ENCODE data around the gene OCLN.
"Not testable (repeated sequence)": the region's sequence is repeated elsewhere in the genome, so short reads cannot be mapped to it uniquely, and the experiment has no call there.

DNA sequence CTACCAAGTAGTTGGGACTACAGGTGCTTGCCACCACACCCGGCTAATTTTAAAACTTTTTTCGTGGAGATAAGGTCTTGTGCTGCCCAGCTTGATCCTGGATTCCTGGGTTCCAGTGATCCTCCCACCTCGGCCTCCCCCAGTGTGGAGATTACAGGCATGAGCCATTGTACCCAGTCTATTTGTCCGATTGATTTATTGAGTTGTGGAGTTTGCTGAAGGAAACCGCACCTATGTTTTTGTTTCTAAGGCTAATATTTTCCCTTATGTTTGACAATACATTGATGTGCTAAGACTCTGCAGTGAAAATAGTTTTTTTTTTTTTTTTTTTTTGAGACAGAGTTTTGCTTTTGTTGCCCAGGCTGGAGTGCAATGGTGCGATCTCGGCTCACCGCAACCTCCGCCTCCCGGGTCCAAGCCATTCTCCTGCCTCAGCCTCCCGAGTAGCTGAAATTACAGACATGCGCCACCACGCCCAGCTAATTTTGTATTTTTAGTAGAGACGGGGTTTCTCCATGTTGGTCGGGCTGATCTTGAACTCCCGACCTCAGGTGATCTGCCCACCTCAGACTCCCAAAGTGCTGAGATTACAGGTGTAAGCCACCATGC lies 20.0 kb upstream of the OCLN start:
- TF ChIP-seq, protein P1, sequence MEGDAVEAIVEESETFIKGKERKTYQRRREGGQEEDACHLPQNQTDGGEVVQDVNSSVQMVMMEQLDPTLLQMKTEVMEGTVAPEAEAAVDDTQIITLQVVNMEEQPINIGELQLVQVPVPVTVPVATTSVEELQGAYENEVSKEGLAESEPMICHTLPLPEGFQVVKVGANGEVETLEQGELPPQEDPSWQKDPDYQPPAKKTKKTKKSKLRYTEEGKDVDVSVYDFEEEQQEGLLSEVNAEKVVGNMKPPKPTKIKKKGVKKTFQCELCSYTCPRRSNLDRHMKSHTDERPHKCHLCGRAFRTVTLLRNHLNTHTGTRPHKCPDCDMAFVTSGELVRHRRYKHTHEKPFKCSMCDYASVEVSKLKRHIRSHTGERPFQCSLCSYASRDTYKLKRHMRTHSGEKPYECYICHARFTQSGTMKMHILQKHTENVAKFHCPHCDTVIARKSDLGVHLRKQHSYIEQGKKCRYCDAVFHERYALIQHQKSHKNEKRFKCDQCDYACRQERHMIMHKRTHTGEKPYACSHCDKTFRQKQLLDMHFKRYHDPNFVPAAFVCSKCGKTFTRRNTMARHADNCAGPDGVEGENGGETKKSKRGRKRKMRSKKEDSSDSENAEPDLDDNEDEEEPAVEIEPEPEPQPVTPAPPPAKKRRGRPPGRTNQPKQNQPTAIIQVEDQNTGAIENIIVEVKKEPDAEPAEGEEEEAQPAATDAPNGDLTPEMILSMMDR (IDR thresholded peaks at IDR 0.05) = not testable (repeated sequence)
- not testable (repeated sequence) for TF ChIP-seq POLR2A (IDR thresholded peaks at IDR 0.05)

Measured in gastroesophageal sphincter (tissue), 3 donors.